HG02973 (cell line): ENCODE data around the gene MAPRE2.
A peak's percentile ranks its signal among the peaks of the same experiment; 100 is the strongest.
"Not testable (repeated sequence)": the region's sequence is repeated elsewhere in the genome, so short reads cannot be mapped to it uniquely, and the experiment has no call there.

Source experiments
- ATAC-seq: cut with Tn5 transposase; IDR thresholded peaks from one replicate; pipeline ENCODE4 v1.9.1; 2021; ENCODE audit warnings: moderate library complexity; ENCODE audit not compliant: unreplicated experiment

MAPRE2 gene

DNA sequence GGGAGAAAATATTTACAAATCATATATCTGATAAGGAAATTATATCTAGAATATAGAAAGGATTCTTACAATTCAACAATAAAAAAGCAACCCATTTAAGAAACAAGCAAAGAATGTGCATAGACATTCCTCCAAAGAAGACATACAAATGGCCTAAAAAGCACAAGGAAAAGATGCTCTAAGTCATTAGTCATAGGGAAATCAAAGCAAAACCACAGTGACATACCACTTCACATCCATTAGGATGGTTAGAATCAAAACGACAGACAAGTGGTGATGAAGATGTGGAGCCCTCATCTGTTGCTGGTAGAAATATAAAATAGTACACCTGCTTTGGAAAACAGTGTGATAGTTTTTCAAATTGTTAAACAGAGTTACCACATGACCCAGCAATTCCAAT is 48.2 kb downstream of the MAPRE2 start:
- ATAC-seq = no peak

GRCh38 chr18:35089891-35090550 is 48.8 kb downstream of the MAPRE2 start:
- ATAC-seq = no peak

DNA sequence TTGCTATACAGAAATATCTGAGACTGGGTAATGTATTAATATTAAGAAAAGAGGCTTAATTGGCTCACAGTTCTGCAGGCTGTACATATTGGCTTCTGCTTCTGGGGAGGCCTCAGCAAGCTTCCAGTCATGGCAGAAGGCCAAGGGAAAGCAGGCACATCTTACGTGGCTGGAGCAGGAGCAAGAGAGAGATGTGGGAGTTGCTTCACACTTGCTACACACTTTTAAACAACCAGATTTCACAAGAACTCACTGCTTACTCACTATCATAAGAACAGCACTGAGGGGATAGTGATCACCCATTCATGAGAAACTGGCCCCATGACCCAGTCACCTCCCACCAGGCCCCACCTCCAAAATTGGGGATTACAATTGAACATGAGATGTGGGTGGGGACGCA is 50.6 kb downstream of the MAPRE2 start:
- no peak for ATAC-seq

DNA sequence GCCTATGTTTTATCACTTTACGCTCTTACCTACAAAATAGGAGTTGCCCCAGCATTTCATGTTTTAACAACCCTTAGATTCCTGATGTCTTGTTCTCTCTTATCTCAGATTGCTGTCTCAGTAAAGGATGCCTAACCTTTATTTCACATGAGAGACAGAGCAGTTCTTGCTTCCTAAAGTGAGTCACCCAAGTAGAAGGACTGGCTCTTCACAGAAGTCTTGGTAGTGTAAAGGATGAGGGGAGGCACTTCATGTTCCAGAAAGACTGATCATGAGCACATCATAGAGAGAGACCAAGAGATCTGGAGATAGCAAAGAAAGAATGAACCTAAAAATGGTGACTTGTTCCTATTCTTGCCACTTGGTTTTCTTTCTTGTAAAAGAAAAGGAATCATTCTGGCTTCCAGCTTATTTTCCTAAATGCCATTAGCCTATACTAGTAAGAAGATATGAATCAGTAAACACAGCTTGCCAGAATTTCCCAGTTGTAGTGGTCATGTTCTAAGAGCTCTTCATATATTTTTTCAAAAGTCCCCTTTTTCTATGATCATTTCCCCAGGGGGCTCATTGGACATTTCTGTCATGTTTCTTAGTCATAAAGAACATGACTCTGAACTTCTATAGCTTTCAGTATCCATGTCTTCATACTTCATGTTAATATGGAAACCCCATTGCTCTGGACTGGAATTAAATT is 54.9 kb downstream of the MAPRE2 start:
- ATAC-seq = peak; percentile 86

DNA sequence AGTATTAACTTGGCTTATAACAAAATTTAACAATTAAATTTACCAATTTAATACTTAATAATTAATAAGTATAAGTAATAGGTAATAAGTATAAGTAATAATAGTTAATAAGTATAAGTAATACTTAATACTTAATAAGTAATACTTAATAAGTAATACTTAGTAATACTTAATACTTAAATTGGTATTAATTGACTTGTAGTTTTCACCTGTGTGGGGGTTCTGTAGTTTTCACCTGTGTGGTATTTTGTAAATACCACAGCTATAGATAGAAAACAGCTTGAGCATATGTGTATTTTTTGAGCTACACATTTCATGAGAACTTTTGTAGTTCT is 55.4 kb downstream of the MAPRE2 start:
- ATAC-seq = no peak

DNA sequence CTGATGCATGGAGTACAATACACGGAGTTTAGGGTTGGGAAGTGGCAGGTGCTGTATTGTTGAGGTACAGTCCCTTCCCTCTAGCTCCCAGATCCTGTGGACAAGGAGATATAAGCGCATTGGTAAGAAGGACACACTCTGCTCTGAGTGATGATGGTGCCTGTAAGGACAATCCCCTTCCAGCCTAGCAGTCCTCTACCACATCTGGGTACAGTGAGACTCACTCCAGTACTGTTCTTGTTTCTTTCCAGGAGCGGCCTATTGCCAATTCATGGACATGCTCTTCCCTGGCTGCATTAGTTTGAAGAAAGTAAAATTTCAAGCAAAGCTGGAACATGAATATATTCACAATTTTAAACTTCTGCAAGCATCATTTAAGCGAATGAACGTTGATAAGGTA is 56.0 kb downstream of the MAPRE2 start:
- ATAC-seq = no peak

DNA sequence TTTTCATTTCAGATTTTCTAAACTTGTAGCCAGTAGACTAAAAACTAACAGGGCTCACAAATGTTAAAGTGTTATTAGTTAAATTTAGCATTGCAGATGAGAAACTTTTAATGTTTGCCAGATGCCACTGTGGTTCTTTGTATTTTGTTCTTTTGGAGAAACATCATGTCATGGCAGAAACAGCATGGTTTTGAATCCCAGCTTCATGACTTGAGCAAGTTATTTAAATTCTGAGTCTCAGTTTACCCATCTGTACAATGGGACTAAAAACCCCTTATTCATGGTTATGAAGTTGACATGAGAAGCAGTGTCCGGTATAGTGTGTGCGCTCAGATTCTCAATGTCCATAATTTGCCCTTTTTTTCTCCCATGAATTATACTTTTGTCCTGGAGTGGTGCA is 56.5 kb downstream of the MAPRE2 start:
- ATAC-seq = no peak

- no peak for ATAC-seq
These were observed 58.7 kb downstream of the MAPRE2 start for GRCh38 chr18:35099911-35100310.

DNA sequence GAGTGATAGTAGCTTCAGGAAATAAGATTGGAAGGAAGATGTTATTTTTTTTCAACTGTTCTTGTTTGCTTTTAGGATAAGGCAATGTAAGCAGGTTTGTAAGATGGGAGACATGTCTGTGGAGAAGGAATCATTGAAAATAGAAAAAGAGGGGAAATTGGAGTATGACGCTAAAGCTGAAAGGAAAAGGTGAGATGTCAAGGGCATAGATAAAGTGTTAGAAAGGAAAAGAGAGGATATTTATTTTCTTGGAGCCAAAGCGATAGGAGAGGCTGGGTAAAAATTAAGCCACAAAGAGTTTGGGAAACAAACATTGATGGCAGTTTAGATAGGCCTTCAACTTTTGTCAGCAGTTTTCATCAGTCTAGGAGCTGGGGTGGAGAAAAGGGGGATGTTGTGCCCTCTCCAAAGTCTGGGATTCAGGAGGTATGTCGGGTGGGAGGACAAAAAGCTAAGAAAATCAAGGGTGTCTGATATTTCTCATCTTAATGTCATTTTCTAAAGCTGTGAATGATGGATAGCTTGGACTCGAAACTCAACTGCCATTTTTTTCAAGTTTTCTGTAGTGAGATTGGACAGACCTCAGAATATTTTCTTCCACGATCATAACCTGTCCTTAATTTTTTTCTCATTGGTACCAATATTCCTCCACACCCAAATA is 63.3 kb downstream of the MAPRE2 start:
- ATAC-seq = no peak

DNA sequence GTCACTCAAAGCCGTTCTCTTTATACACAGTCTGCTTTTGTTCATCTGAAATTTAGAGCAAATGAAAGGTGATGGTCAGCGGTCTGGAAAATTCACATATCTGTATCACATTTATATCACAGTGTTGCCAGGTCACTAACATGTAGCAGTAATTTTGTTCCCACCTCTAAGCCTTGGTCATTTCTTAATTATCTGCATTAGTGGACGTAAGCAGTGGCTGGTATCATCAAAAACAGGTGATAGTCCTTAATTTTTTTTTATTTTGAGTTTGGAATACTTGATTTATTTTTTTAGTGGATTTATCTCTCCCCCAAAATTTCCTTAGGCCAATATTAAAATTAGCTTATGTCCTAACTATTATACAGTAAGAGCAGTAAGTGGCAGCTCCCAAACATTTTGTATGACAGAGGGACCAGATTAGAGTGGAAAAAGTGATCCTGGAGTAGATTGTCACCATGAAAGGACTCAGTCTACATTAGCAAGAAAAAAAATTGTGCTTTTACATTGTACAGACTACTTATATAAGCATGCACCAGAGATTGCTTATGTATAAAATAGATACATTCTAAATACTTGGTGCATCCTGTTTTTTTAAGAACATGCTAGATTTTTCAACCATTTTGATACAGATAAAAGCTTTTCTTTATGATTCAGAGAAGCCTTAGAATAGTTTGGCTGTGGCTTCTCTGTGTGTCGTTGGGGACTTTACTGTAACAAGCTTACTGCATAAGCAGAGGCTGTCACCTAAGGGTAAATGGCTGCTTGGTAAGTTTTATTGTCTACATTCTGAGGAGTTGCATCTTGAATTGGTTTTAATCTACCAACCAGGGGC is 65.0 kb downstream of the MAPRE2 start:
- no peak for ATAC-seq

GRCh38 chr18:35106845-35107148 is 65.6 kb downstream of the MAPRE2 start:
- no peak for ATAC-seq

DNA sequence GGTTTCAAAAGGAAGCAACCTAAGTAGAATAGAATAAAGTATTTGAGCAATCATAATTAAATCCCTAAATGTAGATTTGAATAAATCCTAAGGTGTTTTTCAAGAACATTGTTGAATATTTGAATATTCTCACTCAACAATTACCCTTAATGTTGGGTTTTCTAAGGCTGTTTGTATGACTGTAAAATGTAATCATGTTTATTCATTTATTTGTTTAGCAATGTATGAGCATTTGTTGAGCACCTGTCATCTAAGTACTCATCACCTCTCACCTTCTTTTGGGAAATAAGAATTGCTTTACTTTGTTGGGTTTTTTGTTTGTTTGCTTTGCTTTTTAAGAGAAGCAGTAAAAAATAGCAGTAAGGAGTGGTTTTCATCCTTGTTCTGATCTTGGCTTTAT is 66.0 kb downstream of the MAPRE2 start:
- ATAC-seq = no peak

GRCh38 chr18:35108088-35108487 is 66.9 kb downstream of the MAPRE2 start:
- not testable (repeated sequence) for ATAC-seq

GRCh38 chr18:35110059-35110458 is 68.8 kb downstream of the MAPRE2 start:
- ATAC-seq = no peak

DNA sequence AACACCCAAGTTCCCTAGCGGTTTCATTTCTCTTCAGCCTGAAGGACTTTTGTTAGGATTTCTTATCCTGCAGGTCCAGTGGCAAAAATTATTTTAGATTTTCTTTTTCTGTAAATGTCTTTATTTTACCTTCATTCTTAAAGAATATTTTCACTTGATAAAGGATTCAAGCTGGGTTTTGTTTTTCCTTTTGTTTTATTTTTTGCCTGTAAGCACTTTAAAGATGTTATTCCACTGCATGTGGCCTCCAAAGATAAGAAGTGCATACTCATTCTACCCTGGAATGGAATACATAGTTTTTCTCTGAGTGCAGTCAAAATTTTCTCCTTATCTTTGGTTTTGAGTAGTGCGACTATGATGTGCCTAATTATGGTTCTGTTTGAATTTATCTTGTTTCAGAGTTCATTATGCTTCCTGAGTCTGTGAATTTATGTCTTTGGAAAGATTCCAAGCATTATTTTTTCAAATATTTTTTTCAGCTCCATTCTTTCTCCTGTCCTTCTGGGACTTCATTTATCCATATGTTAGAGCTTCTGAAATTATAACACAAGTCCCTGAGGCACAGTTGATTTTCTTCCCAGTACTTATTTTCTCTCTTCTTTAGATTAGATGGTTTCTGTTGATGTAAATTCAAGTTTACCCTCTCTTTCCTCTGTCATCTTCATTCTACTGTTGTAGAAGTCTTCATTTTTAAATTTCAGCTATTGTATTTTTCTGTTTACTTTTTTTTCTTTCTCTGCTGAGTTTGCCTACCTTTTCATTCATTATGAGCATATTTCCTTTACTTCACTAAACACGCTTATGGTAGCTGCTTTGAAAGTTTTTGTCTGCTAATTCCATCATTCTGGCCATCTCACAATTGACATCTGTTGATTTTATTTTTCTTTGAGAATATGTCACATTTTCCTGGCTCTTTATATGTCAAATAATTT is 69.6 kb downstream of the MAPRE2 start:
- ATAC-seq = no peak

GRCh38 chr18:35112696-35113095 is 71.5 kb downstream of the MAPRE2 start:
- ATAC-seq = no peak

DNA sequence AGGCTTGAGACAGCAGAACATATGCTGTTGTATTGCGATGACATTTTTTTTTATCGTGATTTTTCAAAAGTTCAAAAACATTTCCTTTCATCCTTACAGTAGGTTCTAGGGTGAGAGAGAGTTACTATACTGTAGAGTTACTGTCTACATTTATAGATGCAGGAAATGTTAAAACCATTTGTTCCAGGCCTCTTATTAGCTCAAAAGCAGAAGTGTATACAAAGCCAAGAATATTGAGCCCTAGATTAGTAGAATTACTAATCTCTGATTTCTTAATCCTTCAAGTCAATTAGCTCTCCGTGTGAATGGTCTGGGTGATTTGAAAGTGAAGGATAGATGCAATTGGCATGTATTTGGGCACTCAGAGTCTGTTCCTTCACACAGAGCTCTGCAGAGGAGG is 73.1 kb downstream of the MAPRE2 start:
- no peak for ATAC-seq

GRCh38 chr18:35116784-35117318 is 75.6 kb downstream of the MAPRE2 start:
- ATAC-seq = no peak

DNA sequence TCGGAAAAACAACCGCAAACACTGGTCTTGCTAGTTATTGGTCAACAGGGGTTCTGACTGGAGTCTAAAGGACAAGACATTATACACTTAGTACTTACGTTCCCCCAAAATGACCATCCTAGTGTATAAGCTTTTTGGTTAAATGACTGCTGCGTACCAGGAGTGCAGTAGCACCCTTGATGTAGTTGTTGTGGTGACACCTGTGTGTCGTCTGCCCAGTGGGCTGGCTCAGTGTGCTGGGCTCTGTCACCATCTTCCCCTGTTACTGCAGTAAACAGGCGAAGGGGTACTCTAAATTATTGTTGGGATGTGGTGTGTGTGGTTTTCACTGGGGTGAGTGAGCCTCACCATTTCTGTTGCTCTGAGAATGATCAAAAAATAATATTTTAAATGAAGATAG is 76.2 kb downstream of the MAPRE2 start:
- ATAC-seq = no peak

DNA sequence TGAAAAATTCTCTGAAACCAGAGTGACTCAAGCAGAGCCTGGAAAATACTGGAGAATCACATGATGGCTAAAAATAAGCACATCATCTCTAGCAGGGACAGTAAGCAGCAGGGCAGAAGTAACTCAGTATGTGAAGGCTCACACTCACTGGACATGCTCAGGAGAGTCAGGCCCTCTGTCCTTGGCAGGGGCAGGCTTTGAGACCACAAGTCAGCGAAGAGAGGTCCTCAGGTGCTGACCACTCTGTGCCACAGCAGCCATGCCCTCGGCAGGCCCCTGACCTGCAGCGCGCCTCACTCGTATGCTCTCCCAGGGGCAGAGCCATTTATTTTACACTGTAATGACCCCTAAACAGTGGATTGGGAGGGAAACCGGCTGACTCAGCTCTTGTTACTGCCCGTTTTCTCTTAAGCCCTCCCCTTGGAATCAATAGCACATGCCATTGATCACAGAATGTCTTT is 76.8 kb downstream of the MAPRE2 start:
- ATAC-seq = no peak
